ENCODE results near the gene GRM5. TPM values are rescaled to one million over a fixed set of nuclear protein-coding genes. Genes with fewer than 3 reads are reported as not detected.
"Not testable (repeated sequence)": the region's sequence is repeated elsewhere in the genome, so short reads cannot be mapped to it uniquely, and the experiment has no call there.

GRM5 gene
- total RNA-seq, 1 donor from 2014 or later: 0.49 TPM

DNA sequence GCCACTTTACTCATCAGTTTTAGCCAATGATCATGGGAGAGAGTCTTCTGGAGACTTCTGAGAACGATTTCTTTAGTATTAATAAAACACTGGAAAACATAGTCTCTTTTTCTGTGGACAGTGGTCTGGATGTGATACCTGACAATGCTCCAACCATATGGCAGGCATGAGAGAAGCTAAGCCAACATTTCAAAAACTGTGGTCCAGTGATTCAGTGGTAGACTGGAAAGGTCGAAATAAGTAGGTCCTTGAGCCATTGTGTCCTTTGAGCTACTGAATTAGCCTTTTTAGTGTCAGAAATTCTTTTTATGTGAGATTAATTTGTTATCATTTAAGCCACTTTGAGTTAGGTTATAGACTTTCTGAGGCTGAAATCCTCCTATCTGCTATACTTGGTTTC lies 530.5 kb downstream of the GRM5 start:
- DNase-seq (ENCODE audit: low read depth, low spot score): no peak
- H3K4me1 Mint-ChIP-seq: peaks cover 5% of the 10 kb centered on the region
- TF ChIP-seq, protein P1, sequence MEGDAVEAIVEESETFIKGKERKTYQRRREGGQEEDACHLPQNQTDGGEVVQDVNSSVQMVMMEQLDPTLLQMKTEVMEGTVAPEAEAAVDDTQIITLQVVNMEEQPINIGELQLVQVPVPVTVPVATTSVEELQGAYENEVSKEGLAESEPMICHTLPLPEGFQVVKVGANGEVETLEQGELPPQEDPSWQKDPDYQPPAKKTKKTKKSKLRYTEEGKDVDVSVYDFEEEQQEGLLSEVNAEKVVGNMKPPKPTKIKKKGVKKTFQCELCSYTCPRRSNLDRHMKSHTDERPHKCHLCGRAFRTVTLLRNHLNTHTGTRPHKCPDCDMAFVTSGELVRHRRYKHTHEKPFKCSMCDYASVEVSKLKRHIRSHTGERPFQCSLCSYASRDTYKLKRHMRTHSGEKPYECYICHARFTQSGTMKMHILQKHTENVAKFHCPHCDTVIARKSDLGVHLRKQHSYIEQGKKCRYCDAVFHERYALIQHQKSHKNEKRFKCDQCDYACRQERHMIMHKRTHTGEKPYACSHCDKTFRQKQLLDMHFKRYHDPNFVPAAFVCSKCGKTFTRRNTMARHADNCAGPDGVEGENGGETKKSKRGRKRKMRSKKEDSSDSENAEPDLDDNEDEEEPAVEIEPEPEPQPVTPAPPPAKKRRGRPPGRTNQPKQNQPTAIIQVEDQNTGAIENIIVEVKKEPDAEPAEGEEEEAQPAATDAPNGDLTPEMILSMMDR (conservative IDR thresholded peaks at IDR 0.05): no peak
- no peak overlapping the region for H3K4me3 Mint-ChIP-seq
- H3K27me3 Mint-ChIP-seq (ENCODE audit: low read depth): no peaks in the 10 kb centered on the region
- no peaks in the 10 kb centered on the region for H3K9me3 Mint-ChIP-seq
- no peak overlapping the region for H3K27ac Mint-ChIP-seq (ENCODE audit: unreplicated experiment)
- no peaks in the 10 kb centered on the region for H3K36me3 Mint-ChIP-seq (ENCODE audit: low read depth)

- H3K27me3 Mint-ChIP-seq (ENCODE audit: low read depth); DNase-seq (ENCODE audit: low read depth, low spot score); H3K4me3 Mint-ChIP-seq; H3K36me3 Mint-ChIP-seq (ENCODE audit: low read depth); H3K9me3 Mint-ChIP-seq; H3K4me1 Mint-ChIP-seq; H3K27ac Mint-ChIP-seq (ENCODE audit: unreplicated experiment): not testable (repeated sequence)
Observed at GRCh38 chr11:88534706-88535105, 531.1 kb downstream of the GRM5 start.

DNA sequence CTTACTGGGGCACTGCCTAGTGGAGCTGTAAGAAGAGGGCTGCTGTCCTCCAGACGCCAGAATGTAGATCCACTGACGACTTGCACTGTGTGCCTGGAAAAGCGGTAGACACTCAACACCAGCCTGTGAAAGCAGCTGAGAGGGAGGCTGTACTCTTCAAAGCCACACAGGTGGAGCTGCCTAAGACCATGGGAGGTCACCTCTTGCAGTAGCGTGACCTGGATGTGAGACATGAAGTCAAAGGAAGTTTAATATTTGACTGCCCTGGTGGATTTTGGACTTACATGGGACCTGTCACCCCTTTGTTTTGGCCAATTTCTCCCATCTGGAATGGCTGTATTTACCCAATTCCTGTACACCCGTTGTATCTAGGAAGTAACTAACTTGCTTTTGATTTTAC lies 531.6 kb downstream of the GRM5 start:
- Mint-ChIP-seq H3K27me3 (ENCODE audit: low read depth) (no peaks in the 10 kb centered on the region), H3K27ac (ENCODE audit: unreplicated experiment) (no peak overlapping the region)
- DNase-seq (ENCODE audit: low read depth, low spot score): no peak

GRCh38 chr11:88533001-88533400 lies 532.8 kb downstream of the GRM5 start:
- no peaks in the 10 kb centered on the region for H3K9me3 Mint-ChIP-seq
- no peak overlapping the region for H3K4me3 Mint-ChIP-seq
- TF ChIP-seq, protein P1 (conservative IDR thresholded peaks at IDR 0.05): no peak
- no peak for DNase-seq (ENCODE audit: low read depth, low spot score)
- no peaks in the 10 kb centered on the region for H3K4me1 Mint-ChIP-seq
- H3K36me3 Mint-ChIP-seq (ENCODE audit: low read depth): no peaks in the 10 kb centered on the region
- H3K27me3 Mint-ChIP-seq (ENCODE audit: low read depth): no peaks in the 10 kb centered on the region
- no peak overlapping the region for H3K27ac Mint-ChIP-seq (ENCODE audit: unreplicated experiment)

More for the DNA sequence above, 531.6 kb downstream of the GRM5 start:
- Mint-ChIP-seq H3K4me1 (no peaks in the 10 kb centered on the region), H3K9me3 (no peaks in the 10 kb centered on the region), H3K36me3 (ENCODE audit: low read depth) (no peaks in the 10 kb centered on the region), H3K4me3 (no peak overlapping the region)
- TF ChIP-seq, protein P1 (conservative IDR thresholded peaks at IDR 0.05): no peak

- no peak overlapping the region for H3K27ac Mint-ChIP-seq (ENCODE audit: unreplicated experiment)
- TF ChIP-seq, protein P1 (conservative IDR thresholded peaks at IDR 0.05): no peak
- no peaks in the 10 kb centered on the region for H3K4me1 Mint-ChIP-seq
- DNase-seq (ENCODE audit: low read depth, low spot score): no peak
- H3K4me3 Mint-ChIP-seq: no peak overlapping the region
- H3K9me3 Mint-ChIP-seq: no peaks in the 10 kb centered on the region
- no peaks in the 10 kb centered on the region for H3K27me3 Mint-ChIP-seq (ENCODE audit: low read depth)
- no peaks in the 10 kb centered on the region for H3K36me3 Mint-ChIP-seq (ENCODE audit: low read depth)
Observed at GRCh38 chr11:88531831-88532230, 534.0 kb downstream of the GRM5 start.

- no peak for DNase-seq (ENCODE audit: low read depth, low spot score)
- Mint-ChIP-seq H3K4me3 (no peak overlapping the region), H3K27ac (ENCODE audit: unreplicated experiment) (no peak overlapping the region), H3K9me3 (no peaks in the 10 kb centered on the region), H3K36me3 (ENCODE audit: low read depth) (no peaks in the 10 kb centered on the region), H3K4me1 (no peaks in the 10 kb centered on the region), H3K27me3 (ENCODE audit: low read depth) (no peaks in the 10 kb centered on the region)
- TF ChIP-seq, protein P1 (conservative IDR thresholded peaks at IDR 0.05): no peak
Observed at GRCh38 chr11:88529426-88529825, 536.4 kb downstream of the GRM5 start.
